Calu3 (cell line): ENCODE results near the gene SV2B. TPM values are rescaled to one million over a fixed set of nuclear protein-coding genes. Genes with fewer than 3 reads are reported as not detected.

Source experiments
- BruUV-seq: library from RNA; stranded (reverse); fragments of 400-500 nt; replicated peaks from 2 replicates; lab custom pipeline; 2021; lab: Mats Ljungman, UMichigan
- CTCF ChIA-PET: fragments of 300-600 bp; sonication (Branson Sonifier 250); formaldehyde crosslinking; loops from one replicate; lab custom pipeline; 2022; ENCODE audit warnings: antibody characterized with exemption; lab: Charles Lee
- DNase-seq: peaks from one replicate; pipeline ENCODE4 v3.0.0; 2022
- H3K27ac Mint-ChIP-seq: one replicate; pipeline ENCODE4 v1.8.0; 2022; ENCODE audit warnings: mixed read lengths; ENCODE audit not compliant: unreplicated experiment
- H3K27me3 Mint-ChIP-seq: one replicate; pipeline ENCODE4 v1.8.0; 2022; ENCODE audit warnings: mixed read lengths; ENCODE audit not compliant: unreplicated experiment
- H3K36me3 Mint-ChIP-seq: one replicate; pipeline ENCODE4 v1.8.0; 2022; ENCODE audit warnings: mild to moderate bottlenecking, moderate library complexity, mixed read lengths; ENCODE audit not compliant: insufficient read depth, unreplicated experiment
- H3K4me1 Mint-ChIP-seq: one replicate; pipeline ENCODE4 v1.8.0; 2022; ENCODE audit warnings: mild to moderate bottlenecking, low read depth, mixed read lengths; ENCODE audit not compliant: unreplicated experiment
- H3K4me3 Mint-ChIP-seq: one replicate; pipeline ENCODE4 v1.8.0; 2022; ENCODE audit warnings: mild to moderate bottlenecking, low read depth, moderate library complexity, mixed read lengths; ENCODE audit not compliant: unreplicated experiment
- H3K9me3 Mint-ChIP-seq: one replicate; pipeline ENCODE4 v1.8.0; 2022; ENCODE audit warnings: low read depth, mixed read lengths; ENCODE audit not compliant: unreplicated experiment
- intact Hi-C: fragments of 100-400 bp; cut with micrococcal nuclease; formaldehyde crosslinking; loops from one replicate; pipeline ENCODE4 v1.10.0; 2022; ENCODE audit not compliant: unreplicated experiment
- total RNA-seq: library from RNA; stranded (reverse); gene quantifications from 2 replicates; pipeline ENCODE4 v1.2.3, GENCODE V29; 2022
- TF ChIP-seq, protein P1 (sequence below): fragments of 200-600 bp; IDR thresholded peaks from one replicate; pipeline ENCODE4 v1.8.0; 2022; ENCODE audit warnings: antibody characterized with exemption; ENCODE audit not compliant: unreplicated experiment

SV2B gene
- total RNA-seq, 1 experiment from 2014 or later, result 2.2 TPM

DNA sequence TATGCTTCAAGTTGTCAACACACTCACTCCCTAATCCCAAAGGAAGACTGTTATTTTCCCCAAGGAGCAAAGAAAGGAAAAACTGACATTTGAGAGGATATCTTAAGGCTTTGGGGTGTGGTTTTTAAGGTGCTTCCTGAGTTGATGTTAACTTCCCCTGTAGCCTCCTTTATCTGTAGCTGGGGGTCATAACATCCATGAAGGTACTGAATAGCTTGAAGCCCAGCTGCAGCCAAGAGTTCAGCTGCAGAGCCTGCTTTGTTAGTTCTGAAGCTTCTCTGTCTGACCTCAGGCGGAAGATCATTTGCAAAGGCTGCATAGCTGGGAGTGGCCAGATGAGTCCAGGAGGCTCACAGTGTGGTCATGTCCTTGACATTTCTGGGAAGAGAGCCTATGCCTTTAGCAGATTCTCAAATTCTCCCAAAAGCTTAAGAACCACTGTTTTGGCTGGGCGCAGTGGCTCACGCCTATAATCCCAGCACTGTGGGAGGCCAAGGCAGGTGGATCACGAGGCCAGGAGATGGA is 165.4 kb downstream of the SV2B start:
- DNase-seq, result no peak
- Mint-ChIP-seq H3K27me3 (peaks cover 43% of the 10 kb centered on the region), H3K27ac (no peak overlapping the region), H3K4me3 (no peak overlapping the region), H3K4me1 (no peaks in the 10 kb centered on the region), H3K9me3 (no peaks in the 10 kb centered on the region), H3K36me3 (no peaks in the 10 kb centered on the region)
- TF ChIP-seq, protein P1, sequence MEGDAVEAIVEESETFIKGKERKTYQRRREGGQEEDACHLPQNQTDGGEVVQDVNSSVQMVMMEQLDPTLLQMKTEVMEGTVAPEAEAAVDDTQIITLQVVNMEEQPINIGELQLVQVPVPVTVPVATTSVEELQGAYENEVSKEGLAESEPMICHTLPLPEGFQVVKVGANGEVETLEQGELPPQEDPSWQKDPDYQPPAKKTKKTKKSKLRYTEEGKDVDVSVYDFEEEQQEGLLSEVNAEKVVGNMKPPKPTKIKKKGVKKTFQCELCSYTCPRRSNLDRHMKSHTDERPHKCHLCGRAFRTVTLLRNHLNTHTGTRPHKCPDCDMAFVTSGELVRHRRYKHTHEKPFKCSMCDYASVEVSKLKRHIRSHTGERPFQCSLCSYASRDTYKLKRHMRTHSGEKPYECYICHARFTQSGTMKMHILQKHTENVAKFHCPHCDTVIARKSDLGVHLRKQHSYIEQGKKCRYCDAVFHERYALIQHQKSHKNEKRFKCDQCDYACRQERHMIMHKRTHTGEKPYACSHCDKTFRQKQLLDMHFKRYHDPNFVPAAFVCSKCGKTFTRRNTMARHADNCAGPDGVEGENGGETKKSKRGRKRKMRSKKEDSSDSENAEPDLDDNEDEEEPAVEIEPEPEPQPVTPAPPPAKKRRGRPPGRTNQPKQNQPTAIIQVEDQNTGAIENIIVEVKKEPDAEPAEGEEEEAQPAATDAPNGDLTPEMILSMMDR, result no peak
- no TSS peak for BruUV-seq
- intact Hi-C loops, result no loop called here
- CTCF ChIA-PET, result no interaction called here

DNA sequence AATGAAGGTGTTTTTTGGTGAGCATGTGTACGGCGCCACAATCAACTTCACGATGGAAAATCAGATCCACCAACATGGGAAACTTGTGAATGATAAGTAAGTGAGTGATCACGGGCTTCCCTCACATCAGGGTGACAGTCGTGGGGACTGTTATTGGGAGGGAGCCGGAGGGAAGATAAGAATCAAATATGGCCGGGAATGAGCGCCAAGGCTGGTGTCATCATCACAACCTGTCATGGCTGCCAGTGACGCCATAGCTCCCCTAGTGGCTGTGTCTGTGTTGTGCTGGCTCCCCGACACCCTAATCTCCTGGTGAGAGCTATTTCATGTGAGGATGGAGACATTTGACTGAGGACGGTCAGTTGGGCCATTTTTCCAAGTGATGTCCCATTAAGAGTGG is 168.5 kb downstream of the SV2B start:
- no peaks in the 10 kb centered on the region for H3K4me1 Mint-ChIP-seq
- CTCF ChIA-PET, result interaction anchor here (0.7 to 0.8 kb wide), 2 partner anchors 213 to 1818 kb away, joined by 3 read pairs; no protein-coding TSS in a partner anchor
- intact Hi-C loops, result no loop called here
- no peak overlapping the region for H3K4me3 Mint-ChIP-seq
- TF ChIP-seq, protein P1, result no peak
- H3K36me3 Mint-ChIP-seq, result no peaks in the 10 kb centered on the region
- no peak overlapping the region for H3K27ac Mint-ChIP-seq
- H3K9me3 Mint-ChIP-seq, result no peaks in the 10 kb centered on the region
- DNase-seq, result no peak
- no TSS peak for BruUV-seq
- peaks cover 71% of the 10 kb centered on the region for H3K27me3 Mint-ChIP-seq

DNA sequence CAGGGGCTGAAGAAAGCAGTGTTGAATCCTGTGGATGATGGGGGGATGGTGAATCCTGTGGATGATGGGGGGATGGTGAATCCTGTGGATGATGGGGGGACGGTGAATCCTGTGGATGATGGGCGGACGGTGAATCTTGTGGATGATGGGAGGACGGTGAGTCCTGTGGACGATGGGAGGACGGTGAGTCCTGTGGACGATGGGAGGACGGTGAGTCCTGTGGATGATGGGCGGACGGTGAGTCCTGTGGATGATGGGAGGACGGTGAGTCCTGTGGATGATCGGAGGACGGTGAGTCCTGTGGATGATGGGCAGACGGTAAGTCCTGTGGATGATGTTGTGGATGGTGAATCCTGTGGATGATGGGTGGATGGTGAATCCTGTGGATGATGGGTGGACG is 170.7 kb downstream of the SV2B start:
- TF ChIP-seq, protein P1, result no peak

DNA sequence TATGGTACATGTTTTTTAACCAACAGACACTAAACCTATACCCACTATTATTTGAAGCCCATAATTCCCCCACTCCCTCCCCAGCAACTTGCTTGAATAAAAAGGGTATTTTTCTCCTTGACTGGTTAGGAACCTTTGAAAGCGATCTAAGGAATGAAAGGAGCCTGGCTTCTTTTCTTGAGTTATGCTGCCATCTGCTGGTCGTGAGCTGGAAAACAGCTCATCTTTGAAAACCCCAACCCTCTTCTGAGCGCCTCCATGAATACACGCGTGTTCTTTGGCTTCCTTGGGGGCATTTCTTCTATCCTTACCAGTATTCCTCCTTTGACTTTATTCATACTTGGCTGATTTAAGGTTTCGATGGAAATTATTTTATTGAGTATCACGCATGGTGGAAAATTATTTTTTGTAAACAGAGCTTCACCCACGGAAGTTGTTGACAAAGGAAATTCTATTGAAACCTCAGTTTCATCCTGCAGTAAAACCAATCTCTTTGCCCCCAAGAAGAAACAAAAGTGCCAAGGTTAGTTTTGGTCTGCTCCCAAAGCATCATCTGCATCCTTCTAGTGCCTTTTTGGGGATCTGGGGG is 171.6 kb downstream of the SV2B start:
- Mint-ChIP-seq H3K27ac (no peak overlapping the region), H3K27me3 (peaks cover 68% of the 10 kb centered on the region), H3K4me3 (no peak overlapping the region), H3K4me1 (no peaks in the 10 kb centered on the region), H3K36me3 (no peaks in the 10 kb centered on the region), H3K9me3 (peaks cover 5% of the 10 kb centered on the region)
- no TSS peak for BruUV-seq
- intact Hi-C loops, result loop anchor here (1.0 to 10.0 kb wide), 4 partner anchors 47 to 624 kb away; partner anchors contain the start of gene RCCD1
- TF ChIP-seq, protein P1, result peak; percentile 78
- CTCF ChIA-PET, result interaction anchor here (0.5 to 2.2 kb wide), 20 partner anchors 10 to 1058 kb away, joined by 3 to 40 read pairs (median 5); partner anchors contain the start of gene HDDC3
- DNase-seq, result peak; percentile 67

More for the DNA sequence above, 170.7 kb downstream of the SV2B start:
- no peak for DNase-seq
- H3K27me3 Mint-ChIP-seq, result peaks cover 76% of the 10 kb centered on the region
- BruUV-seq, result no TSS peak
- CTCF ChIA-PET, result no interaction called here
- intact Hi-C loops, result loop anchor here (1.0 to 10.0 kb wide), 4 partner anchors 46 to 623 kb away; partner anchors contain the start of gene RCCD1
- H3K27ac Mint-ChIP-seq, result no peak overlapping the region
- H3K36me3 Mint-ChIP-seq, result no peaks in the 10 kb centered on the region
- no peak overlapping the region for H3K4me3 Mint-ChIP-seq
- no peaks in the 10 kb centered on the region for H3K4me1 Mint-ChIP-seq
- H3K9me3 Mint-ChIP-seq, result no peaks in the 10 kb centered on the region
